IPS DF 4.7 (cell line): ENCODE results near the gene PTGER2.

Source experiments
- DNase-seq: peaks from one replicate; pipeline ENCODE4 v3.0.0-alpha.2; 2013; ENCODE audit warnings: low spot score; ENCODE audit errors: extremely low read depth

The PTGER2 gene

GRCh38 chr14:52336241-52336640 lies 22.1 kb downstream of the PTGER2 start:
- DNase-seq: no peak

DNA sequence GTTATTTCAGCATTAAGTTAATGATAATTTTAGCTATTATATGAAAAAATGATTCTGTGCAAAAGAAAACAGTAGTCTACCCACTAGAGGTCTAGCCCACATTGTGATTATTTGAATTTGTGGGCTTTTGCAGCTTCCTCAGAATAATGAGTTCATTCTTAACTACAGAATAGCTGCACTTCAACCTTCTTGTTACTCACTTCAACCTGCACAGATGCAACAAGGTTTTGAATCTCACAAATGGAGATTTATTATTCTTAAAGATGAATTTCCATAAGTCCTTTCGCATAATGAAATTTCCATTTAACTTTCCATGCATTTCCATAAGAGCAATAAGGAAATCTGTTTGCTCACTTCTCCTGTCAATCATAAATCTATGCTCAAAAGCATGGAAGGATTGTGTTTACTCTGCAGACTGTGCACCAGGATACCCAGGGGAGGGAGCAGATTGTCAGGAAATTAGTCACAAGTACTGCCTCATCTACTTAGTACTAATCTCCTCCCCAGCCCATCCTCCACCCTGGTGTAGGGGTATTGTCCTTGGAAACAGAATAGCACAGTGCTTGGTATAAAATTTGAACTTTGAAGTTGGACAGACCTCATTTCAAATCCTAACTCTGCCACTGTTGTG lies 24.1 kb downstream of the PTGER2 start:
- DNase-seq: no peak

DNA sequence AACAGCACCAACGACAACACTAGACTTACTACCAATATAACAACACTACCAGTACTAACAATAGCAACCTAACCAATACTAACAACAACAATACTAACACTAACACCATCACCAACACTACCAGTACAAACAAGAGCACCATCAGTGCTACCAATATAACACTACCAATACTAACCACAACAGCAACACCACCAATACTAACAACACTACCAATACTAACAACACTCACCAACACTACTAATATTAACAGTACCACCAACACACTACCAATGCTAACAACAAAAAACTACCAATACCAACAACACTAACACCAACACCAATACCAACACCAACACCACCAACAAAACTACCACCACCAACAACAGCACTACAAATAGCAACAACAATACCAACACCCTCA lies 25.1 kb downstream of the PTGER2 start:
- no peak for DNase-seq

- no peak for DNase-seq
Measured at GRCh38 chr14:52342849-52343596, 28.9 kb downstream of the PTGER2 start.

GRCh38 chr14:52346778-52347177 lies 32.7 kb downstream of the PTGER2 start:
- no peak for DNase-seq

GRCh38 chr14:52348279-52348678 lies 34.2 kb downstream of the PTGER2 start:
- DNase-seq: no peak

DNA sequence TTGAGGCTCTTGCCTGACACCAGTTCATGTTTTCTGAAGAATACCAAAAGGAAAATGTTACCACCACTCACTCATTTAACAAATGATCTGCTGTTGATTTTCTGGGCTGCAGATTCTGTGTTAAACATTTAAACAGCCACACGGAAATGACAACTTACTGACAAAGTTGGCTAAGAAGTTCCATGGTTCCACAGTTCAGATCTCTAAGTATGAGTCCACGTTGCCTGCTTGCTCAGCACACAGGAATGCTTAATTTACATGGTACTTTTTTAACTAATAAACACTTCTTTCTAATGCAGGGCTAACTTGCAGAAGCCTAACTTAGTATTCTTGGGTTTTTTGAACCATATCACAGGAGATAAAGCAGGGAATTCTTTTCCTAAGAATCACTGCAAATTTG lies 34.7 kb downstream of the PTGER2 start:
- no peak for DNase-seq

DNA sequence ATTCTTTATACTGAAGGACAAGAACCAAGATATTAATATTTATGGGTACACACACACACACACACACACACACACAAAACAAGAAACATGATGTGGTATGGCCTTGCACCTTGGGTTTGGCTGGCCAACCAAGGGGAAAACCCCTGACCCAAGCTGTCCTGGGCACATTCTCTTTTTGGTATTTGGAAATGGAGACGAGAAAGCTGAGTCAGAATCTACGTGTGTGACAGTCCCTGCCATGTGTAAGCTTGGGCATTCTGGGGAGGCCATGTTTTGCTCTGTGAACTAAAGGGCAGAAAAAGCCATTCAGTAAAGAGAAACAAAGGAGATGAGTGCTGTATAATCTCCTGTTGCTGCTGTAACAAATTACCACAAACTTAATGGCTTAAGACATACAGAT lies 35.6 kb downstream of the PTGER2 start:
- DNase-seq: no peak

GRCh38 chr14:52350445-52350844 lies 36.3 kb downstream of the PTGER2 start:
- no peak for DNase-seq

- DNase-seq: no peak
Measured at GRCh38 chr14:52351233-52352060, 37.3 kb downstream of the PTGER2 start.

DNA sequence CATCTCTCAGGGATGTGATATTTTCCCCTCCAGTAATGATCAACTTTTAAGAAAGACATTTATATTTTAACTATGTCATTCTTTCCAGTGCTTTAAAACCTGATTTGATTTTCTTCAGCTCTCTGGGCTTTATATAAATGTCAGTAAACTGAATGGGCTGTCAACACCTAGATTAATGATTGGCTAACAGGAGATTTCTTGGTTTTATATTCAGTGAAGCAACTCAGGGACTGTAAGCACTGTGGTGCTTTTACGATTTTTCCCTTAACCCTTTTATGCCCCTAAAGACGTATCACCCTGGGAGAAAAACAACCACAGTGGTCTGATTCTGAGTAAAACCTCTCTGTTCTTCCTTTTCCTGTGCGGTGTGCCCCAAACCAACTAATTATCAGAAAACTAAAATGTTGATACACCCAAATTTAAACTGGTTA lies 38.0 kb downstream of the PTGER2 start:
- no peak for DNase-seq

- DNase-seq: no peak
Measured at GRCh38 chr14:52352569-52352968, 38.5 kb downstream of the PTGER2 start.

DNA sequence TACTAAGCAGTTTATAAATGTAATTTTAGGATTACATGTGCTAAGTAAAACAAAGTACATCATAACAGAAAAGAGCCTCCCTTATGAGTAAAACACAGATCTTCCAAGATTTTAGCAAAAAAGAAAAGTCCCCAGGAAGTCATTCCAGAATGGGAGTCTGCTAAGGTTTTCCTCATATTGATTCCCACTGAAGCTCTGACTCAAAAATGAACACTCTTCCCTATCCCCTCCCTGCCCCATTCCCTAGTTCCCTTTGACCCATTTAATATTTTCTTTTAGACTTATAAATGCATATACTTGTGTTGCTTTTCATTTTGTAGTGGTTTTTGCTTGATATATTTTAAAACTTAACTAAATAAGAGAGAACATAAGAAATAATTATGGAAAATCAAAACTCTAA lies 40.1 kb downstream of the PTGER2 start:
- DNase-seq: no peak

DNA sequence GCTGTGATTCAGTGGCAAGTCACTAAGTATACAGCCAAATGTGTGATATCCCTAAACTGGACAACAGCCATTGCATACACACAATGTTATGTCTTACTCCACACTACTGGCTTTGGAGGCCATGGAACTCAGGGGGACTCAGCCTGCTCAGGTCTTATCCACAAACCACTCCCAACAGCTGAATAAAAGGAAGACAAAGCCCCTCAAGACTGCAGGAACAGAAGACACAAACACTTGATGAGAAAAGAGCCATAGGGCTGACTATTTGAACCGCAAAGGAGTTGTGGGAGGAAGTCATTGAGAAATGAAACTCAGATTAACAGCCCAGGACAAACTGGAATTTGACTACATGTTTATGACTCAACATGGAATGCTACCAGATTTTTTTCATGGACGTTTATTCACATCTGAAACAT lies 40.9 kb downstream of the PTGER2 start:
- DNase-seq: no peak

GRCh38 chr14:52355526-52355925 lies 41.4 kb downstream of the PTGER2 start:
- no peak for DNase-seq

DNA sequence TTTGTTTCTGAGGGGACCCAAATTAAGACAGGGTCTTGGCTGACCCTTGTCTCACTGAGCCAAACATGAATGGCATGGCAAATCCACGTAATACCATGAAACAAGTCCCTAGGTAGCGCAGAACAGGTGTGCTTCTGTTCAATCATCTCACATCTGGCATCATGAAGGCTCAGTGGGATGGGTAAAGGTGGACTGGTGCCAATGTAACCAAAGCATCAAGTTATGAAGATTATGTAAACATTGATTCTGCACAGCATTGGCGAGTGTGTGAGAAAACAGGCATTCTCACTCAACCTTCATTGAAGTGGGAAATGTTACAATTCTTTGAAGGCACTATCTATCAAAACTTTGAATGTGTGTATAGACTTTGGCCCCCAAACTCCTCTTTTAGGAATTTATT lies 41.9 kb downstream of the PTGER2 start:
- DNase-seq: no peak

DNA sequence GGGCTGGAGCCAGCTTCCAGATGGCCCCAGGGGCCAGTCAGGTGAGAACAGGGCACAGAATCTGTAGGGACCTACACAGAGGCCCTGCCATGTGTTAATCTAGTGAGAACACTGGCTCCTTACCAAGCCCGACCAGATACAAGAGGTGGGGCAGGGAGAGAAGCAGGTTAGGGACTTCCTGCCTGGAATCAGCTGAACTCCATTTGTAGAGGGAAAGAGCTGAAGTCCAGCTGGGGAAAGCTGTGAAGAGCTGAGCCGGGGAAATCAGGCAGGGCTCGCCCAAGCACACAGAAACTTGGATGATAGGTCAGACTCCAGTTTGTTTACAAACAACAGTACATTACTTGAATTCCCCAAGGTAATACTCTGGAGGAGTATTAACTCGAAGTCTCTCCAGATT lies 46.7 kb downstream of the PTGER2 start:
- no peak for DNase-seq

DNA sequence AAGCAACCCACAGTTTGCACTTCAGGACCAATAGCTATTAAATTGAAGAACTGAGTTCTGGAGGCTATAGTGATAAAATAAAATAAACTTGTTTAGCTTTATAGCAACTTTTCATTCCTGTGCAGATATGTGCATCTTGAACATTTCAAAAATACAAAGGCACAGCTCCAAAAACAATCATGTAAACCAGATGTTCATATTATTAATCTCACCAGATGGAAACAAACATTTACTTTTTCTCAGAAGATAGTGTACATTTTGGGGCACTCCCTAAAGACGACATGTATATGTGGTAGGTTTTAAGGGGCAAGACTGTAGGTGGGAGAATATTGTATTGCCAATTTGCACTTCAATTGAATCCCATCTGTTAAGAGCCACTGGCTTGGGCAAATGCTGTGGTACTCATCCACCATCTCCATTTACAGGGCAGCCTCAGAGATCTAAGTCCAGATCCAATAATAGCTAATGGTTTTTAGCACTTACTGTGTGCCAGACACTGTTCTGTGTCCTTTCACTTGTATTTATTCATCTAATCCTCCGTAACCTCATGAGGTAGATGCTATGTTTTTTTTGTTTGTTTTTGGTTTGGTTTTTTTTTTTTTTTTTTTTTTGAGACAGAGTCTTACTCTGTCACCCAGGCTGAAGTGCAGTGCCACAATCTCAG lies 49.1 kb downstream of the PTGER2 start:
- no peak for DNase-seq

DNA sequence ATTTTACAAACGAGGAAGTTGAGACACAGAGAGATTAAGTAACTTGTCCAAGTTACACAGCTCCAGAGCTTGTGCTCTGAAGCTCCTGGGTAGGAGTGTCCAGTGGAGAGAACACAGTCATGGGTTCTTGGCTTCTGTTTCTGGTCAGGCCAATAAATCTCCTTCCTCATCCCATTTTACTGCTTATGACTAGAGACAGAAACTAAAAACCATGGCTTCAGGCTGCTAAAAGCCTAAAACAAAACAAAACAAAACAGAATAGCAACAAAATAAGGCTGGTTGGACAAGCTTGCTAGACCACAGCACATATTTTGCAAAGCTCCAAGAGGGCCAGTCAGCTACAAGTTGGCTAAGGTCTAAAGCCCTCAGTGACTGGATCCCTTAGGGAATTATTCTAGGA lies 49.8 kb downstream of the PTGER2 start:
- DNase-seq: no peak

DNA sequence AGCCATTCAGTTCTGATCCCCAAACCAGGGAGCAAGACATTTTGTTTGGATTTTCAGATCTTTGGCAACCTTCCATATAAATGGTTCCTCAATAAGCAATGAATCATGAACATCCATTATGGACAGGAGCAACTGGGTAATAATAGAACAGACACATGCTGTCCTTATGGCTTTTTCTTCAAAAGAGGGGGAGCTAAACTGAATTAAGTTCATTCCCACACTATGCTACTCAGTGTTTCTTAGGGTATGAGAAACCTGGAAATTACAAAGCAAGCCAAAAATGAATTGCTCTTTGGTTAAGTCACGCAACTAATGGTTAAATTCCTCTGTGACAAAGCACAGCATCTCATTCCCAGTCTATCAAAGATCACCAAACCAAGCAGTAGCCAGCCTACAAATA lies 51.0 kb downstream of the PTGER2 start:
- no peak for DNase-seq

- DNase-seq: no peak
Measured at GRCh38 chr14:52366796-52367315, 52.7 kb downstream of the PTGER2 start.
